Measurements from ENCODE around the gene OSBP.
"Not testable (repeated sequence)": the region's sequence is repeated elsewhere in the genome, so short reads cannot be mapped to it uniquely, and the experiment has no call there.

Gene OSBP

GRCh38 chr11:59551659-59552521, 63.7 kb downstream of the OSBP start:
- DNase-seq (ENCODE audit: low read depth in 2 of 2), result peak; percentile 64 to 70

GRCh38 chr11:59550842-59551658, 64.5 kb downstream of the OSBP start:
- DNase-seq (ENCODE audit: low read depth in 2 of 2), result peak; percentile 84 to 86

- DNase-seq (ENCODE audit: low read depth in 2 of 2), result peak; percentile 87 to 90
These were observed 65.2 kb downstream of the OSBP start for GRCh38 chr11:59550368-59550841.

- no peak for DNase-seq (ENCODE audit: low read depth in 2 of 2)
These were observed 67.3 kb downstream of the OSBP start for GRCh38 chr11:59548309-59548656.

GRCh38 chr11:59547605-59548308, 67.8 kb downstream of the OSBP start:
- DNase-seq (ENCODE audit: low read depth in 2 of 2), result not testable (repeated sequence)

- DNase-seq (ENCODE audit: low read depth in 2 of 2), result no peak
These were observed 70.2 kb downstream of the OSBP start for GRCh38 chr11:59545179-59546020.

GRCh38 chr11:59544869-59545178, 70.8 kb downstream of the OSBP start:
- no peak for DNase-seq (ENCODE audit: low read depth in 2 of 2)

- not testable (repeated sequence) for DNase-seq (ENCODE audit: low read depth in 2 of 2)
These were observed 71.9 kb downstream of the OSBP start for GRCh38 chr11:59543713-59544112.

GRCh38 chr11:59542142-59542810, 73.3 kb downstream of the OSBP start:
- no peak for DNase-seq (ENCODE audit: low read depth in 2 of 2)

GRCh38 chr11:59534676-59535075, 80.9 kb downstream of the OSBP start:
- no peak for DNase-seq (ENCODE audit: low read depth in 2 of 2)

GRCh38 chr11:59532620-59533019, 83.0 kb downstream of the OSBP start:
- DNase-seq (ENCODE audit: low read depth in 2 of 2), result no peak

GRCh38 chr11:59528711-59529110, 86.9 kb downstream of the OSBP start:
- no peak for DNase-seq (ENCODE audit: low read depth in 2 of 2)

All from fibroblast of skin of left quadriceps (primary cell).